Colon (tissue), 2 donors: ENCODE results near the gene LDHAL6B.

Experiments used
- FAIRE-seq: peaks from 2 replicates; lab custom pipeline; 2012; peaks lifted over from hg19 to GRCh38; lab: Jason Lieb, UNC
- donor health status: control.
- donor health status: control.

LDHAL6B gene

GRCh38 chr15:59252137-59252536, 45.5 kb downstream of the LDHAL6B start:
- FAIRE-seq = no peak

GRCh38 chr15:59255680-59256336, 49.2 kb downstream of the LDHAL6B start:
- peak; percentile 70 for FAIRE-seq

- no peak for FAIRE-seq
Measured at GRCh38 chr15:59256482-59256881, 49.8 kb downstream of the LDHAL6B start.

GRCh38 chr15:59257140-59257539, 50.5 kb downstream of the LDHAL6B start:
- no peak for FAIRE-seq
